HG03095 (cell line): ENCODE results near the gene ATRNL1.

Experiments used
- ATAC-seq: cut with Tn5 transposase; IDR thresholded peaks from one replicate; pipeline ENCODE4 v1.9.1; 2021; ENCODE audit warnings: moderate library complexity; ENCODE audit not compliant: unreplicated experiment

The ATRNL1 gene

DNA sequence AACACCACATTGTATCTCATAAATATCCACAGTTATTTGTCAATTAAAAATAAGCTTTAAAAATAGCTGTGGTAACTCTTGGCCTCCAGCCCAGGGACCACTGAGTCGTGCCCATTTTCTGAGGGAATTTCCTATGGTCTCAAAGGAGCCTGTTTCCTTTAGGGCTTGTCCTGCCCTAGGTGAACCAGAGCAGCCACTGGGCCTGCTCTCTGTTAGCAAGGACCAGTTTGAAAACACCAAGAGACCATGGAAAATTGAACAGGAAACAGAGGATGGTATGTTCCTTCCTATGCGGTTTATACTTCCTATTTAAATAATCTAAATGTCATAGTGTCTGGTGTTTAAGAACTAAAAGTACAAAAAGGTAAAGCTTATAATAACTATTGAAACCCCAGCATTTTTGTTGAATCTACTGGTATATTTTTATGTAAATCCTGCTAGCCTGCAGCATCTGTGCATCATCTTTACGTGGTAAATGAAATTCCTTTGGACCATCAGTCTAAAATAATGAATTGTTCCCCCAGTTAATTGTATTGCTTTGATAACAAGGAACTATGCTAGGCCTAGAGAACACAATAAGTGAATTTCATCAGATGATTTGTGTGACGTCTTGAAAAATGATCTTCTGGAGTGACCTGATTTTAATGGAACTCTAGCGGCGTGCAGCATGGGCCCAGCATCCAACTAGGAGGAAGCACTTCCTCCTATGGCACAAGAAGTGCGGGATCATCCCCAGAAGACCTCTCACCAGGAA, 846.1 kb downstream of the ATRNL1 start:
- no peak for ATAC-seq

- no peak for ATAC-seq
These were observed 848.2 kb downstream of the ATRNL1 start for GRCh38 chr10:115941361-115941771.

DNA sequence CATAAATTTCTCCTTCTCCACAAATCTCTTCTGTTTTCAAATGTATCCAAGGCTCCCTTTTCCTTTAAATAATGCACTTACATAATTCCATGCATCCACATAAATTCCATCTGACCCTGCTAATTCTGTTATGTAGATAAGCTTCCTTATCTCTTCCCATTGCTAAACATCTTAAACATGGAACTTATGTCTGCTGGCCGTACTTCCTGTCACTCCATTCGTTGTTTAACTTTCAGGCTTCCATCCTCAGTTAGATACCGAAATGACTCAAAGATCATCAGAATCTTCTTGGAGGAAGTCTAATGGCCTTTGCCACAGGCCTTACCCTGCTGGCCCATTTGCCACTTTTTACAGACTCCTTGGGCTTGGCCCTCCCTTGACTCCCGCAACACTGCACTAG, 848.9 kb downstream of the ATRNL1 start:
- ATAC-seq = no peak

- no peak for ATAC-seq
These were observed 851.4 kb downstream of the ATRNL1 start for GRCh38 chr10:115944538-115944937.

DNA sequence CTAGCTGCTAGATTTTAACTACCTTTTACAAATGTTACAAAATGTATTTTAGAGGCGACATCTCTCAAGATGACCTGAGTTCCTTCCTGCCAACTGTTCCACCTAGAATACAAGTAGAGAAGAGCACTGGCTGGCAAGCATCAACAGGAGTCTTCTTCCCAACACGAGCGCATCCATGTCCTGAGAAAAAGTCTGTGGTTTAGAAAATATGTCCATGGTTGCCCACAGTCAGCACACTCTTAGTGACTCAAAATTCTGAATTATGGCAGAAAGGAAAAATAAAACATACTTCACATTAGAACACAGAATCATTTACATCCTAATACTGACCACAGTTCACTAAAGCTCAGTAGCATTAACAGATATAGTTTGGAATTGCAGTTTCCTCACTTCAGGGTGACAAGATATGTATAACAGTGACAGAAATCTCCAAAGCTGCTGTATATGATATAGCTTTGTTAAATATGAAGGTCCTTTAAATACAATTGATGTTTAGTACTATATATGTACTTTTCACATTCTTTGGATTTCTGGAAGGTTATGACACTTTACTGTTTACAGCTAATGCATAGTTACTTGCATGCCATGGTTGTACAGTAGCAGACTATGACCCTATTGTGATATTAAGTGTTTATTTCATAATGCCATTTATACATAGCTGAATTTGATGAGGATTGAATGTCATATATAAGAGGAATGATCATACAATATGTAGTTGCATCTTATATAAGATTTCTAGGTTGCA, 852.7 kb downstream of the ATRNL1 start:
- ATAC-seq = no peak

GRCh38 chr10:115947104-115947503, 853.9 kb downstream of the ATRNL1 start:
- ATAC-seq = no peak

DNA sequence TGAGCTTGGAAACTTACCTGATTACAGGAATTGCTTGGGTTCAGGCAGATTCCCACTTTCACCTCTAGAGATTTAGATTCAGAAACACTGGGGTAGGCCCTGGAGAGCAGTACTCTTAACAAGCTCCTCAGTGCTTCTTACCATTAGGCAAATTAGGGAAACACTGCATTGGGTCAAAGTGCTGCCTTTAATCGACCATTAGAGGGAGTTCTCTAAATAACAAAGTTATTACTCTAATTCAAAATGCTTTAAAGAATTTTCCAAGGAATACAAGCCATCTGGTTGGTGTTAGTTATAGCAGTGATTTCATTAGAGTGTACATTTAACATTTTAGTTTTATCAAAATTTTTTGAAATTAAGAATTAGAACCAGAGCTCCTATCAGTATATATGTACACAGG, 855.3 kb downstream of the ATRNL1 start:
- no peak for ATAC-seq

GRCh38 chr10:115949282-115949844, 856.2 kb downstream of the ATRNL1 start:
- ATAC-seq = no peak

DNA sequence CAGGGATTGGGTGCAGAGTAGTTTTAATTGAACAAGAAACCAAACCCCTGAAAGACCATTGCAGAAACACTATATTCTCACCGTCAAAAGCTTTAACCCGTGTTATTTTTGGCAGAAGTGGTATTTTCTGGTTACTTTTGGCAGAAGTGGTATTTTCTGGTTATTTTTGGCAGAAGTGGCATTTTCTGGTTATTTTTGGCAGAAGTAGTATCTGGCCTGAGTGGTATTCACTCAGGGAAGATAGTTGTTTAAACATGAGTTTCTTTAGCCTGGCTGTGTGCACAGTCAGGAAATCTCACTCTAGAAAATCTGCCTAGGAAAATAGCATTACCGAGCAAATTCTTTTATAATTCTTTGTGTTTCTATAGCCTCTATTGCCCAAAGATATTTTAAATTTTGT, 857.2 kb downstream of the ATRNL1 start:
- ATAC-seq = no peak

DNA sequence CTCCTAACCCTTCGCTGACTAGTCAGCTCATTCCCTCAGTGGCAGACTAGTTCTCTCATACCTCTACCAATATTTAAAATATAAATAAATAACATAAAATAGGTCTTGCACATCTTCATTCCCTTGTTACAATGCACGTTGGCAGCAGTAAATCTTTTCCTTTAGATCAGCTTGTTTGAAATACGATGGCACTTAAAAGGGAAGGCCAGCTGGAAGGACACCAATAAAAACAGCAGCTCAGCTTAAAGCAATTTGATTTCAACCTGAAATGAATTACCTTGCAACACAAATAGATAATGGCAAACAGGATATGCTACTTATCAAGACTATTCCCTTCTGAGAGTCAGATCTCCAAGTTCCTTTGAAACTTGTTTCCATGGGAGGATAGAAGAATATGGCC, 858.1 kb downstream of the ATRNL1 start:
- ATAC-seq = no peak

DNA sequence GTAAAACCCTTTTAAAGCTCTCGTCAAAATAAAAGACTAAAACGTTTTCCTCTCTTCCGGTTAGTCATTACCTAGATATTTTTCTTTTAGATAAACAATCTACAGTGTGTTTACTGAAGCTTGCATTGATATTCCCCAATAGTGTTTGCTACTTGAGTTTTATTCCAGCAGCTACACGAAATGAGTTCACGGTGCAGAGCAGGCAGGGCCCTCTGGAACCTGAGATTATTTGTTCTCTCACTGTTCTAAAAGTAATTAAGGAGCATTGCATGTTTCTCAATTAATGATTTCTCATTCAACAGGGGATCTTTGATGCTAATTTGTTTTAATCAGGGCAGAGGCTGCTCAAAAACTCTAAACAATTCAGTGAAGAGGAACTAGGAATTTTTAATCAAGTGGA, 860.1 kb downstream of the ATRNL1 start:
- no peak for ATAC-seq

- ATAC-seq = no peak
These were observed 860.8 kb downstream of the ATRNL1 start for GRCh38 chr10:115953968-115954367.

DNA sequence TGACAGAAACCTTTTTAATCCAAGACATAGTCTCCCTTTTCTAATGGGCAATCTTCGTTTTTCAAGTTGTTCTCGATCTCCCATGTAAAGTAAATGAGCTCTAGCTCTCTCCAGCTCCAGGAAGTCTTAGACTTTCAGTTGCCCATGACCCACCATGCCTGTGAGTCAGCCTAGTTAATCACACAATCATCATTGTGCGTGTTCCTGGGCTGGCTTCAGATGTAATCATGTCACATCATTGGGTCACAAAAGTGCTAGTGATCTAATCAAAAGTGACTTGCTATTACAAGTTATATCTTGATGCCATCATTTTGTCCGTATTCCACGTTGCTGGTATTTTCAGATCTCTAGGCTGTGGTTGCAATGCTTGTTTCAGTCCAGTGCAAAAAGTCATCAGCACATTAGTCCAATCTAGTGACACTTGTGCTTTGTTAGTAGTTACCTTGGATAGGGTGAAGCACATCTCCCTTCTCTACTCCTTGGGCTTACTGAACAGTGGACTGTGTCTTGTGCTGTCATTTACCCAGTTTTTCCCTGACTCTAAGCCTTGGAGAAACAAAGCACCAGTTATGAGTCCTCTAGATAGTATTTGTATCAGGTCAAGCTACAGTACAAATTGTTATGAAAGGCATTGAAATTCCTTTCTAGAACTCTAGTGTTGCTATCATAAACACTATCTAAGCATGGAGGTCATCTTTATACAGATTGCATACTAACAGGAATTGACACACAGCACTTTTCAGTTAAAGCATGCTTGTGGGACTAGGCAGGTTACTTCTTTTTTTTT, 863.3 kb downstream of the ATRNL1 start:
- no peak for ATAC-seq

- ATAC-seq = no peak
These were observed 863.8 kb downstream of the ATRNL1 start for GRCh38 chr10:115957012-115957399.

DNA sequence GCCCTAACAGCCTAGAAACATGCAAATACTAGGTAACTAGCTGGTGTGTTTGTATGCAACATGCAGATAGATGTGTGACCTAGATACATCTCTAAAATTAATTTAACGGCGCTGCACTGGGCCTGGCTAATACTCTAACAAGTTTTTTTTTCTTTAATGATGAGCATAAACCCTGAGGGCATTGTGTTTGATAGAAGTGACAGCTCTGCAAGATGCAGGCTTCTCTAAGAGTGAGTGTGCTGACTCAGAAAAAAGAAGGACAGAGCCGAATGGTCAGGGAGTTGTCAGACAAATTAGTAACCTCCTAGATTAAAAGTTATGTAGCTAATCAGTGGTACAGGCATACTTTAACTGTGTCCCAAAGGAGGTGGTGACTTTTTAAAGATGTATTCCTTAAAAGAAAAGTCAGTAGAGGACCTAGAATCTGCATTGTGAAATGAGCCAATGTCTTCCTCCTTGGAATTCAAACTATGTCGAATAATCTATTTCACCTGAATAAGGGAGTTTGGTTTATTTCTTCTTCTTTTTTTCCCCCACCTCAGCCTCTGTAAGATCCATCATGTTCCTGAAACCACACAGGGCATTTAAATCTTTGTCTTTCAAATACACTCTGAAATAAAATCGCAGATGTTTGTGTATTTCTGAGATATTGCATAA, 864.7 kb downstream of the ATRNL1 start:
- no peak for ATAC-seq

GRCh38 chr10:115963848-115964247, 870.7 kb downstream of the ATRNL1 start:
- ATAC-seq = no peak

- no peak for ATAC-seq
These were observed 871.7 kb downstream of the ATRNL1 start for GRCh38 chr10:115964827-115965226.

DNA sequence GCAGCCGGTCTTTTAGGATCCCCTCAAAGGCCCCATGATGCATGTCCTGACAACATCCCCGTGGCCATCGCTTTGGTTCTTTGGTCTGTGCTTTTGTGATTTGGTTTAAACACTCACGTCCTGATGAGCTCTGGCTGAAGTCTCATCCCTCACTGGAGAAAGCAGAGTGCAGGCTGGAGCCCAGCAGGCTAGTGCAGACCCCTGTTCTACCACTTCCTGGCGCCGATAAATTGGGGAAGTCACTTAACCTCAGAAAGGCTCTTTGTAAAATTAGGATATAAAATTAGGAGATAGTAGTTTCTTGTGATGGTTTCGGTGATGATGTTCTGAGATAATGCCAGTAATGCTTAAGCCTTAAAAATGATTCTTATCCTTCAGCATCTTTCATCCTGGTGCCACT, 872.2 kb downstream of the ATRNL1 start:
- no peak for ATAC-seq

DNA sequence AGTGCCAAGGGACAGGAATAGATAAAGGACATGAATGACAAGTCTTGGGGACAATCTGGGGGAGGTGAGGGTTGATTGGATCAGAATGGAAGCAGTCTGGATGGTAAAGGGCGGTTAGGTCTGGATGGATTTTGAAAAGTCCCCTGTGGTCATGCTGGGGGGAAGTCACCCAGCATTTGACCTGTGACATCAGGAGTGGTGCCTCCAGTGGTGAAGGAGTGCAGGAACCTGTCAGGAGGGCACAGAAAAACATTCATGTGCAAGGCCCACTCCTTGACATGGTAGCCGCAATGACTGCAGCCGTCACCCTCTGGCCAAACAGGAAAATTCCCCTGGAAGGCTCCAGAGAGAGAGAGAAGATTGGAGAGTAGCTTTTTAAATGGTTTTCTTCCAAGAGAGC, 875.1 kb downstream of the ATRNL1 start:
- no peak for ATAC-seq

DNA sequence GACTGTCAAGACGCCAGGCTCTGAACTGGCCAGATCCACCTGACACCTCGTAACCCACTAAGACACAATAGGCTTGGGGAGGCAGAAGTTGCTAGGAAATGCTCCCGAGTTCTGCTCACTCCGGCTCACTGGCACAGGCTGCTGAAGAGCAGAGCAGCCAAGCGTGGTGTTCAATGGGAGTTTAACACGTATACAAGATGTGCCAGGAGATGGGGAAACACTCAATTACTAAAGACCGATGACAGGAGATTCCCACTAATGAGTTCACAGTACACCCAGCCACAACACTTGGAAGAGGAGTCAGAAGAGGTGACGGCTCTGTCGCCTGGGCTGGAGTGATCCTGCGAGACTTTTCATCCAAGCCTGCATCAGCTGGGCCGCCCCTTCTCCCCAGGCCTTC, 876.4 kb downstream of the ATRNL1 start:
- ATAC-seq = no peak

- ATAC-seq = no peak
These were observed 878.8 kb downstream of the ATRNL1 start for GRCh38 chr10:115971921-115972320.
